Fibroblast of lung (primary cell): ENCODE data around the gene MAML3. TPM values are rescaled to one million over a fixed set of nuclear protein-coding genes. Genes with fewer than 3 reads are reported as not detected.

Experiments used
- DNase-seq, 2 donors: peaks; one replicate each; pipeline versions ENCODE4 v3.0.0 to v3.0.0-alpha.2; 2010; ENCODE audit warnings: low read depth in 2 of 2
- H2AFZ ChIP-seq: 2 replicates; pipeline ENCODE4 v1.5.1; 2012; ENCODE audit warnings: low read length, control low read depth, inconsistent platforms
- H3K27ac ChIP-seq: 2 replicates; pipeline ENCODE4 v1.5.1; 2011; ENCODE audit warnings: low read length, control low read depth; ENCODE audit not compliant: insufficient read depth
- H3K27me3 ChIP-seq: 2 replicates; pipeline ENCODE4 v1.5.1; 2011; ENCODE audit warnings: mild to moderate bottlenecking, low read length; ENCODE audit not compliant: control insufficient read depth, insufficient read depth
- H3K36me3 ChIP-seq: 2 replicates; pipeline ENCODE4 v1.5.1; 2011; ENCODE audit warnings: low read length; ENCODE audit not compliant: control insufficient read depth, insufficient read depth
- H3K4me1 ChIP-seq: 2 replicates; pipeline ENCODE4 v1.5.1; 2011; ENCODE audit warnings: low read length; ENCODE audit not compliant: control insufficient read depth, insufficient read depth; ENCODE audit errors: extremely low read depth
- H3K4me2 ChIP-seq: 2 replicates; pipeline ENCODE4 v1.5.1; 2011; ENCODE audit warnings: low read length, control low read depth; ENCODE audit not compliant: insufficient read depth; ENCODE audit errors: extremely low read depth
- H3K4me3 ChIP-seq, 4 experiments: fragments of 200-600 bp in 1 of 4; sonication (generic) in 1 of 4; replicated peaks in 1 of 4; 2 replicates each; pipeline ENCODE4 v1.5.1; 2011 to 2016; ENCODE audit warnings: low read length in 4 of 4, low read depth in 3 of 4, mild to moderate bottlenecking in 3 of 4, control low read depth in 2 of 4, inconsistent platforms in 1 of 4, mixed read lengths in 1 of 4; ENCODE audit not compliant: insufficient read depth in 1 of 4; ENCODE audit errors: control extremely low read depth in 1 of 4
- H3K79me2 ChIP-seq: 2 replicates; pipeline ENCODE4 v1.5.1; 2012; ENCODE audit warnings: mild to moderate bottlenecking, low read length, inconsistent platforms; ENCODE audit not compliant: control insufficient read depth, insufficient read depth
- H3K9ac ChIP-seq: 2 replicates; pipeline ENCODE4 v1.5.1; 2011; ENCODE audit warnings: mild to moderate bottlenecking, low read length, control low read depth; ENCODE audit not compliant: insufficient read depth
- H3K9me3 ChIP-seq: 2 replicates; pipeline ENCODE4 v1.5.1; 2012; ENCODE audit warnings: low read depth, low read length; ENCODE audit not compliant: control insufficient read depth, insufficient read depth
- H4K20me1 ChIP-seq: 2 replicates; pipeline ENCODE4 v1.5.1; 2011; ENCODE audit warnings: low read length; ENCODE audit not compliant: control insufficient read depth, insufficient read depth; ENCODE audit errors: extremely low read depth
- EZH2 ChIP-seq: IDR thresholded peaks from 2 replicates; pipeline ENCODE4 v1.5.1; 2012; ENCODE audit warnings: low read length, control low read depth, mild to moderate bottlenecking; ENCODE audit errors: missing control alignments
- polyA plus RNA-seq, 2 donors: library from polyadenylated mRNA; depleted of rRNA in 1 of 2; stranded (reverse) in 1 of 2; unstranded in 1 of 2; fragments of >200 nt; gene quantifications; 2 replicates each; pipeline ENCODE4 v1.2.1, GENCODE V29; 2011 to 2012; ENCODE audit warnings: missing spikeins in 1 of 2
- total RNA-seq: library from RNA; depleted of rRNA; stranded (reverse); fragments of >200 nt; gene quantifications from 2 replicates; pipeline ENCODE4 v1.2.1, GENCODE V29; 2014
- TF ChIP-seq, protein P1 (sequence below), 2 donors: IDR thresholded peaks in 1 of 2; conservative IDR thresholded peaks in 1 of 2; 1 replicate in 1 of 2; 2 replicates in 1 of 2; pipeline ENCODE4 v1.5.1; 2011 to 2012; ENCODE audit warnings: low read length in 2 of 2, control low read depth in 1 of 2, inconsistent platforms in 1 of 2, low read depth in 1 of 2, mild to moderate bottlenecking in 1 of 2

Gene MAML3
- total and polyA plus RNA-seq, 2 donors (not counting 1 experiment from before 2014, with no cell fraction given) = 2.0 to 2.8 TPM

DNA sequence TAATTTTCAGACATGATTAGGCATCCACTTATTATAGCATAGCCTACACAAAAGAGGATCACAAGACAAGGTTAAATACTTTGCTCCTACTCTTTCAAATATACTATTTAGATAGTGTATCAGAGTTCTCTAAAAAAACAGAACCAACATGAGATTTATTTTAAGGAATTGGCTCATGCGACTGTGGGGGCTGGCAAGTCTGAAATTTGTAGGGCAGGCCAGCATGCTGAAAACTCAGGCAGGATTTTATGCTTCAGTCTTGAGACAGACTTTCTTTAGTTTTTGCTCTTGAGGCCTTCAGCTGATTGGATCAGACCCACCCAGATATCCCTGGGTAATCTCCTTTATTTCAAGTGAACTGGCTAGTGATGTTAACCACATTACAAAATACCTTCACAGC, 169.5 kb downstream of the MAML3 start:
- Histone ChIP-seq H3K9ac (no peak overlapping the region), H3K27ac (no peak overlapping the region), H3K4me3 (no peak overlapping the region), H3K27me3 (no peaks in the 10 kb centered on the region), H3K36me3 (no peaks in the 10 kb centered on the region), H3K4me2 (no peak overlapping the region), H2AFZ (no peak overlapping the region), H3K79me2 (no peaks in the 10 kb centered on the region), H4K20me1 (no peaks in the 10 kb centered on the region), H3K4me1 (peaks cover 6% of the 10 kb centered on the region), H3K9me3 (no peaks in the 10 kb centered on the region)
- DNase-seq = no peak
- TF ChIP-seq, protein P1, sequence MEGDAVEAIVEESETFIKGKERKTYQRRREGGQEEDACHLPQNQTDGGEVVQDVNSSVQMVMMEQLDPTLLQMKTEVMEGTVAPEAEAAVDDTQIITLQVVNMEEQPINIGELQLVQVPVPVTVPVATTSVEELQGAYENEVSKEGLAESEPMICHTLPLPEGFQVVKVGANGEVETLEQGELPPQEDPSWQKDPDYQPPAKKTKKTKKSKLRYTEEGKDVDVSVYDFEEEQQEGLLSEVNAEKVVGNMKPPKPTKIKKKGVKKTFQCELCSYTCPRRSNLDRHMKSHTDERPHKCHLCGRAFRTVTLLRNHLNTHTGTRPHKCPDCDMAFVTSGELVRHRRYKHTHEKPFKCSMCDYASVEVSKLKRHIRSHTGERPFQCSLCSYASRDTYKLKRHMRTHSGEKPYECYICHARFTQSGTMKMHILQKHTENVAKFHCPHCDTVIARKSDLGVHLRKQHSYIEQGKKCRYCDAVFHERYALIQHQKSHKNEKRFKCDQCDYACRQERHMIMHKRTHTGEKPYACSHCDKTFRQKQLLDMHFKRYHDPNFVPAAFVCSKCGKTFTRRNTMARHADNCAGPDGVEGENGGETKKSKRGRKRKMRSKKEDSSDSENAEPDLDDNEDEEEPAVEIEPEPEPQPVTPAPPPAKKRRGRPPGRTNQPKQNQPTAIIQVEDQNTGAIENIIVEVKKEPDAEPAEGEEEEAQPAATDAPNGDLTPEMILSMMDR (conservative IDR thresholded peaks at IDR 0.05 in 1 of 2, IDR thresholded peaks at IDR 0.05 in 1 of 2; ENCODE audit: low read depth in 1 of 2, low read length in 2 of 2) = no peak
- no peak for TF ChIP-seq EZH2

DNA sequence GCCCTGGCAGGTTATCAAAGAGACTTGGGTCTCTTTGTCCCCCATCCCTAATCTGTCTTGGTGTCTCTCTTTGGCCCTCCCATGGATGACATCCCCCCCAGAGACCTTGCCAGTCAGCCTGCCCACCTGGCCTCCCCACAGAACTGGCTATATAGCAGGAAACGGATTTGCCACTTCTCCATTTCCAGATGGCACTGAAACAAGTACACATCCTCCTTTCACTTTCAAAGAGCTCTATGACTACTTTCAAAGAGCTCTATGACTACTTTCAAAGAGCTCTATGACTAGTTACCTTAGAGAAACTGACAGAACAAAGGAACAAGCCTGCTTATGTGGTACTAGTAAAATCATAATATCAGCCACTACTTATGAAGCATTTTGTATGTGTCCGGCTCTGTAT, 175.3 kb downstream of the MAML3 start:
- no peak for TF ChIP-seq EZH2
- TF ChIP-seq, protein P1 (conservative IDR thresholded peaks at IDR 0.05 in 1 of 2, IDR thresholded peaks at IDR 0.05 in 1 of 2; ENCODE audit: low read depth in 1 of 2, low read length in 2 of 2) = no peak
- no peak overlapping the region for H3K27ac ChIP-seq
- no peak overlapping the region for H3K4me2 ChIP-seq
- no peaks in the 10 kb centered on the region for H3K36me3 ChIP-seq
- no peak overlapping the region for H2AFZ ChIP-seq
- H3K4me1 ChIP-seq = no peaks in the 10 kb centered on the region
- H3K9me3 ChIP-seq = no peaks in the 10 kb centered on the region
- no peaks in the 10 kb centered on the region for H3K79me2 ChIP-seq
- H4K20me1 ChIP-seq = no peaks in the 10 kb centered on the region
- no peak for DNase-seq
- H3K27me3 ChIP-seq = no peaks in the 10 kb centered on the region
- no peak overlapping the region for H3K4me3 ChIP-seq
- no peak overlapping the region for H3K9ac ChIP-seq

DNA sequence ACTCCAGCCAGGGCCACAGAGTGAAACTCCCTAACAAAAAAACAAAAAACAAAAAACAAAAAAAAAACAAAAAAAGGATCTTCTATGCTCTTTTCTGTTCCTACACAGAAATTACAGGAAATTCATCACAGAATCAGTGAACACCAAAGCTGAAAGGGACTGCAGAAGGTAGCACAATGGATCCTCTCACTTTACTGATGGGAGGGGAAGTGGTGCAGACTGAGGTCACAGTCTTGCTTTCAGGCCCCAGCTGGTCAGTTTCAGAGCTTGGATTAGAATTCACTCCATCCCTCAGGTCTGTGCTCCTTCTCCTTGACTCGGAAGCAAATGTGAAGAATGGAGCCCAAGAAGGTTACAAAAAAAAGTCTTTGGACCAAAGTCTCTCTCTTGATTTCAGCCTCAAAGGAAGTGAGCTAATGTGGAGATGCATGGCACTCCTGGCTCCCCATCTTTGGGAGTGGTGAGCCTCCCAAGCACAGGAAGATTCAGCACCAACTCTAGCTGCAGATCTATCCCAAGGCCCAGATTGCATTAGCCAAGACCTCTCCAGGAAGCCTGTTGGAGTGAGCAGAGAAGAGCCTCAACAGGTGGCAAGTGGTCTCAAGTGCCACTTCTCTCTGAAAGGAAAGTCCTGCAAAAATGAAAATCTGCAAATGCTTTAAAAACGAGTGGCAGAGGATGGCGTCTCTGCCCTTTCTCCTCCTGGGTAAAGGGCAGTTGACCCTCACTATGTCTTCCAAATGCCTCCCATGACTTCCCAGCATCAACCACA, 176.0 kb downstream of the MAML3 start:
- TF ChIP-seq EZH2 = no peak
- TF ChIP-seq, protein P1 (conservative IDR thresholded peaks at IDR 0.05 in 1 of 2, IDR thresholded peaks at IDR 0.05 in 1 of 2; ENCODE audit: low read depth in 1 of 2, low read length in 2 of 2) = no peak
- H3K9ac ChIP-seq = no peak overlapping the region
- H3K9me3 ChIP-seq = no peaks in the 10 kb centered on the region
- no peak for DNase-seq
- no peak overlapping the region for H3K4me2 ChIP-seq
- no peaks in the 10 kb centered on the region for H3K36me3 ChIP-seq
- H2AFZ ChIP-seq = no peak overlapping the region
- no peaks in the 10 kb centered on the region for H3K4me1 ChIP-seq
- H3K4me3 ChIP-seq = no peak overlapping the region
- H3K27ac ChIP-seq = no peak overlapping the region
- H4K20me1 ChIP-seq = no peaks in the 10 kb centered on the region
- no peaks in the 10 kb centered on the region for H3K27me3 ChIP-seq
- no peaks in the 10 kb centered on the region for H3K79me2 ChIP-seq
